ENCODE results near the gene ZC3H4.

DNA sequence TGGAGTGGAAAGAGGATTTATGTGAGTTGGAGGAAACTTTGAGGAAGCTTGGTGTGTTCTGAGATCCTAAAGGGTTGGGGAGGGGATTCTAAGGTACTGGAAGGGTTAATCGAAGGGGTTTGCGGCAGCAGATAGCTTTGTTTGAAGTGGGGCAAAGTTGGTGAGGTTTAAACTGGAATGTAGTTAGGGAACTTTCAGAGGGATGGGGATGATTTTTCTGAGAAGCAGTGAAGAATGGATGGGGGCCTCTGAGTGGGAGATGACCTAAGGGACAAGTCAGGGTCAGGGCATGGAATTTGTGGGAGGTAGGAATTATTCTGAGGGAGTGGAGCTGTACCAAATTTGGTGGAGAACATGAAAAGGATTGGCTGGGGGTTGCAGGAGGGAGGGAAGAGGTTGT, 21.0 kb upstream of the ZC3H4 start:
- TF ChIP-seq CTCF (conservative IDR thresholded peaks at IDR 0.05) (no peak), EZH2 (IDR thresholded peaks at IDR 0.05; ENCODE audit: low read depth) (no peak)

All from PC-9 (cell line).